ENCODE measurements around the gene RNF112.
"Not testable (repeated sequence)": the region's sequence is repeated elsewhere in the genome, so short reads cannot be mapped to it uniquely, and the experiment has no call there.

RNF112 gene

DNA sequence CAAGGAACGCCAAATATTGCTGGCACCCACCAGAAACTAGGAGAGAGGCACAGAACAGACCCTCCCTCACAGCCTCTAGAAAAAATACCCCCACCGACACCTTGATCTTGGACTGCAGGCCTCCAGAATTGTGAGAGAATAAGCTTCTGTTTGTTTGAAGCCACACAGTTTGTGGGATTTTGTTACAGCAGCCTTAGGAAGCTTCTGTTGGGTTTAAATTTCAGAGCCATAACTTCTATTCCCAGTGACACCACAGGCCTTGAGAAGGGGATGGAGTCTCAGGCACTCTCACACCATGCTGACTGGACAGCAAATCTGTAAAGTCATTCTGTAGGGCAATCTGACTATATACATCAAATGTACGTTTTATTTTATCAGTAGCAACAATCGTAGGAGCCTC lies 38.6 kb downstream of the RNF112 start:
- DNase-seq = no peak

DNA sequence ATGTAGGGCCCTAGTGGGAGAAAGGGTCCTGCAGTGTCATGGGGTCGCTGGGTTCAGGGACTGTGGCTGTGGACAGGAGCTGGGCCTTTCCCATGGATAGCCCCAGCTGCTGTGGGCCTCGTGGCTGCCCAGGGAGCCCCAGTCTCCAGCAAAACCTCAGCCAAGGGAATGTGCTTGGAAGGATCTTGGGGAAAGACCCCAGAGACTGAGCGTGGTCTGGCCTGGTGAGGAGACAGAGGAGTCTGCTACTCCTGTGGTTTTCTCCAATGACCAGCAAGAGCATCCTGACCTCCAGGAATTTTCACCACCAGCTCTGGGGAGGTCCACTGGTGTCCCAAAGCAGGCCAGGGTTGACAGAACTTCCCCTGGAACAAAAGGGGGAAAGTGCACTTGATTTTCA lies 42.3 kb downstream of the RNF112 start:
- no peak for DNase-seq

DNA sequence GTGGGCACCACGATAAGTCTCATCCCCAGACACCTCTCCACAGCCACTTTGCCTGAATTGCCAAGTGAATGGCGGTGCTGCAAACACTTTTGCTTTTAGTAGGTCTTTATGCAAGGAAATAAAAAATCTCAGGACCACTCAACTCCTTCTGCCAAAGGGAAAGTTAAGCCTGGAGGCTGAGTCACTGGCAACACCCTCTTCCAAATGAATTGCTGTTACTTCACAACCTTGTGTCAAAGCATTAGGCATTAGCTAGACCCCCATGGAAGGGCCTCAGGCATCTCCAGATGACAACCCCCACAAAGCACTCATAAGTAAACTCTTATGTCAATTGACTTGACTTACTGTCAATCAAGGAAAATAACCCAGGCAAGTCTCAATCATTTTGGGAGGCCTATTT lies 43.0 kb downstream of the RNF112 start:
- no peak for DNase-seq

DNA sequence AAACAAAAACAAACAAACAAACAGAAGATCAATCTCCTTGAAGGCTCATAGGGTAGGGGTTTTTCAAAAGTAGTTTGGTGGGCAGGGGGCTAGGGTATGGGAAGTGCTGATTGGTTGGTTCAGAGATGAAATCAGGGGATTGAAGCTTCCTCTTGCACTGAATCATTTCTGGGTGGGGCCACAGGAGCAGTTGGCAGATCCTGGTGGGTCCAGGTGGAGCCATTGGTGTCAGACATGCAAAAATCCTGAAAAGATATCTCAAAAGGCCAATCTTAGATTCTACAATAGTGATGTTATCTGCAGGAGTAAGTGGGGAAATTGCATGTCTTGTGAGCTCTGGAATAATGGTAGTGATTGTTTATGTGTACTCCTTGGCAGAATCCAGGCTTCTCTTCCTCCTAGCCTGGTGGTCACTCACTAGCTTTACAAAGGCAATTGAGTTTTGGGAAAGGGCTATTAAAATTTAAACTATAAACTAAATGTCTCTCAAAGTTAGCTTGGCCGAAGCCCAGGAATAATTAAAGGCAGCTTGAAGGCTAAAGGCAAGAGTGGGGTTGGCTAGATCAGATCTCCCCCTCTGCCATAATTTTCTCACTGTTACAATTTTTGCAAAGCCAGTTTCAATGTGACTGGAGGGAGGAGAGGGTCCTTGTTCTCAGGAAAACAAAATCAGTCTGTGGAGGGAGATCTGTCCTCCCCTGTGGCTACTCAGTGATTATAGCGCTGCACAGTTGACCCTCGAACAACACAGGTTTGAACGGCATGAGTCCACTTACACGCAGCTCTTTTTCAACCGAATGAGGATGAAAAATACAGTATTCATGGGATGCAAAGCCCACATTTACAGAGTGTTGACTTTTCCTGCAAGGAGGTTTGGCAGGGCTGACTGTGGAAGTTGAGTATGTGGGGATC lies 45.2 kb downstream of the RNF112 start:
- DNase-seq = no peak

DNA sequence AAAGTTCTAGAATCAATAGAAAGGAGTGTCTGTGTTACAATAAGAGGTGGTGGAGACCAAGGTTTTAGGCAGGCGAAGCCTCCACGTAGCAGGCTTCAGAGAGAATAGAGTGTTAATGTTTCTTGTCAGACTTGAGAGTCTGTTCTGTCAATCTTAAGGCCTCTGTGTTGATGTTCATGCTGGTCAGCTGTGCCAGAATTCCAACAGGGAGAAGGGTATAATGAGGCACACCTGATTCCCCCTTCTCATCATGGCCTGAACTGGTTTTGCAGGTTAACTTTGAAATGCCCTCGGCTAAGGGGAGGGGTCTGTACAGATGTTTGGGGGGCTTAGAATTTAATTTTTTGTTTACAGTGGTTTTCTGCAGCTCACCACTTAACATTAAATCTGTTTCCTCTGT lies 46.0 kb downstream of the RNF112 start:
- DNase-seq = no peak

DNA sequence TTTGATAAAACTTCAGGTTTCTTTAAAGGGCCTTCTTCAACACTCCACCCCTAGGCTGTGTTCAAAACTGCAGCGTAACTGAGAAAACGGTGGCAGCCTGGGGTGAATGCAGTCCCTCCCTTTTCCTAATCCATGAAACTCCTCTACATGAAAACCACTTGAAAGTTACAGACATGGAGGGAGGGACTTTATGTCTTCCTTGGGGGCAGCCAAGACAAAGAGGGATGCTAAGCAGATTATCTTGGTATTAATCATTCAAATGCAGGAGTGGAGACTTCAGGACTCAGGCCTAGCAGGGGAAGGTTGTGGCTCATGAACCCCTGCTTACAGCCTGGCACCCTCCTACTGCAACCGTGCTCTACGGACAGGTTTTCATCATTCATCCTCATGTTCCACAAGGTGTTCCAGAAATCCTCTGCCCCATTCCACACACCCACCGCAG lies 46.8 kb downstream of the RNF112 start:
- DNase-seq = no peak

DNA sequence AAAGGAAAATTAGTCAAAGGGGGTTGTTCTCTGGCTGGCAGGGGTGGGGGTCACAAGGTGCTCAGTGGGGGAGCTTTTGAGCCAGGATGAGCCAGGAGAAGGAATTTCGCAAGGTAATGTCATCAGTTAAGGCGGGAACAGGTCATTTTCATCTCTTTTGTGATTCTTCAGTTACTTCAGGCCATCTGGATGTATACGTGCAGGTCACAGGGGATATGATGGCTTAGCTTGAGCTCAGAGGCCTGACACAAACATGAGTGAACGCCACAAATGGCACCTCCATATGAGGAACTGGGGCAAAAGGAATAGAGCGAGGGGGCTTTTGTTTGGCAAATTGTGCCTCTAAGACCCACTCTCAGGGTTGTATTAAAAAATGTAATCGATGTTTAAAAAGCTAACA lies 47.4 kb downstream of the RNF112 start:
- not testable (repeated sequence) for DNase-seq

DNA sequence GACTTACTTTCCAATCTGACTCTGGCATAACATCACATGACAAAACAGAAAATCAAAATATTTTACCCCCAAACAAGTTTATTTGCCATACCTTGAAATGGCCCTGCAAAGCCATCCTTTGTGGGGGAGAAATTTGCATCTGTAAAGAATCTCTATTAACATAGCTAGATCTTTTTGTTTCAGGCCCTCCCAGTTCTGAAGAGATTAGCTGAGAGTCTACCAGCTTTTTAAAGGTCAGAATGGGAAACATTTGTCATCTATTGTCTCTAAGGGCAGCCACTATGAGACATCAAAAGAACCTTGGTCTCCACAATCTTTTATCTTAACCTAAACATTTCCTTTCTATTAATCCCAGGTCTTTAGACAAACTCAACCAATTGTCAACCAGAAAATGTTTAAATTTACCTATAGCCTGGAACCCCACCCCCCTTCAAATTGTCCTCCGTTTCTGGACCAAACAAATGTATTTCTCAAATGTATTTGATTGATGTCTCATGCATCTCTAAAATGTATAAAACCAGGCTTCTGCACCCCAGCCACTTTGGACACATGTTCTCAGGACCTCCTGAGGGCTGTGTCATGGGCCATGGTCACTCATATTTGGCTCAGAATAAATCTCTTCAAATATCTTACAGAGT lies 48.1 kb downstream of the RNF112 start:
- not testable (repeated sequence) for DNase-seq

DNA sequence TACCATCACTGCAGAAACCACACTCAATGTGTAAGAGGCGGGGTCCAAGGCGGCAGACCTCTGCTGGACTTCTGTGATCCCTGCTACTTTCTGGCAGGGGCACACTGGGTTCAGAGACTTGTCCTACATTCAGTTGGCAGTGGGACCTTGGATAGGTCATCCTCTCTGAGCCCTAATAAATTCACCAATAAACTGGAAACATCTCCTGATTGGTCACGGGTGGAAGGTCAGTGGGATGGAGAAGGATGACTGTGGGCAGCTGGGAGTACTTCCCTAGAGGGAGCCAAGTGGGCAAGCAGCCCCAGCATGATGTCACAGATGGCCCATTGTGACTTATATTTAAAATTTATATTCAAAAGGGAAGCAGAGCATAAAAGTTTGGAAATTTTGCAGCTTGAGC lies 49.7 kb downstream of the RNF112 start:
- no peak for DNase-seq

DNA sequence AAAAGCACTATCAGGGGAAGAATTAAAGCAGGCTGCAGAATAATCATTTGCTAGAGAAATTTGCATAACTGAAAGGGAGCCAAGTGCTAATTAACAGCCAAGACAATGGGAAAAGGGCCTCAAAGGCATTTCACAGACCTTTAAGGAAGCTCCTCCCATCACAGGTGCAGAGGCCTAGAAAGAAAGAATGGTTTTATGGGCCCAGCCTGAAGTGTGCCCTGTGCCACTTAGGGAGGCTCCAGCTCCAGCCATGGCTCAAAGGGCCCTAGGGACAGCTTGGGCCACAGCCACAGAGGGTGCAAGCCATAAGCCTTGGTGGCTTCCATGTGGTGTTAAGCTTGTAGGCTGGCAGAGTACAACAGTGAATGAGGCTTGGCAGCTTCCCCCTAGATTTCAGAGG lies 50.1 kb downstream of the RNF112 start:
- DNase-seq = no peak

DNA sequence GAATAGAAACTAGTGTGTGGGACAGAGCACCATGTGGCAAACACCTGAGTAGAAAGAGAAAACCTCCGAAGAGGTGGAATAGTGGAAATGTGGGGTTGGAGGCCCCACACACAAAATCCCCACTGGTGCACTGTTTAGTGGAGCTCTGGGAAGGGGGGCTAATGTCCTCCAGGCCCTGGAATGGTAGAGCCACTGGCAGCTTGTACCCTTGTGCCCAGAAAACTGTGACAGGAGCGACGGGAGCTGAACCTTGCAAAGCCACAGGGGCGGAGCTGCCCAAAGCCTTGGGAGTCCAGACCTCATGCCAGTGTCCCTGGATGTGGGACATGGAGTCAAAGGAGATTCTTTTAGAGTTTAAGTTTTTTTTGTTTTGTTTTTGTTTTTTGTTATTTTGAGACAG lies 50.6 kb downstream of the RNF112 start:
- no peak for DNase-seq

DNA sequence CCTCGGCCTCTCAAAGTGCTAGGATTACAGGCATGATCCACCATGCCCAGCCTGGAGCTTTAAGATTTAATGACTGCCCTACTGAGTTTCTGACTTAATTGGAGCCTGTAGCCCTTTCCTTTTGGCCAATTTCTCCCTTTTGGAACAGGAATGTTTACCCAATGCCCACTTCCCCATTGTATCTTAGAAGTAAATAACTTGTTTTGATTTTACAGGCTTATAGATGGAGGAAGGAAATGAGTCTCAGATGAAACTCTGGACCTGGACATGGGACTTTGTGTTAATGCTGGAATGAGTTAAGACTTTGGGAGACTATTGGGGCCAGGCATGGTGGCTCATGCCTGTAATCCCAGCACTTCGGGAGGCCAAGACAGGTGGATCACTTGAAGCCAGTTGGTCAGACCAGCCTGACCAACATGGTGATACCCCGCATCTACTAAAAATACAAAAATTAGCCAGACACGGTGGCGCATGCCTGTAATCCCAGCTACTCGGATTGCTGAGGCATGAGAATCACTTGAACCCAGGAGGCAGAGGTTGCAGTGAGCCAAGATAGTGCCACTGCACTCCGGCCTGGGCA lies 51.5 kb downstream of the RNF112 start:
- not testable (repeated sequence) for DNase-seq

DNA sequence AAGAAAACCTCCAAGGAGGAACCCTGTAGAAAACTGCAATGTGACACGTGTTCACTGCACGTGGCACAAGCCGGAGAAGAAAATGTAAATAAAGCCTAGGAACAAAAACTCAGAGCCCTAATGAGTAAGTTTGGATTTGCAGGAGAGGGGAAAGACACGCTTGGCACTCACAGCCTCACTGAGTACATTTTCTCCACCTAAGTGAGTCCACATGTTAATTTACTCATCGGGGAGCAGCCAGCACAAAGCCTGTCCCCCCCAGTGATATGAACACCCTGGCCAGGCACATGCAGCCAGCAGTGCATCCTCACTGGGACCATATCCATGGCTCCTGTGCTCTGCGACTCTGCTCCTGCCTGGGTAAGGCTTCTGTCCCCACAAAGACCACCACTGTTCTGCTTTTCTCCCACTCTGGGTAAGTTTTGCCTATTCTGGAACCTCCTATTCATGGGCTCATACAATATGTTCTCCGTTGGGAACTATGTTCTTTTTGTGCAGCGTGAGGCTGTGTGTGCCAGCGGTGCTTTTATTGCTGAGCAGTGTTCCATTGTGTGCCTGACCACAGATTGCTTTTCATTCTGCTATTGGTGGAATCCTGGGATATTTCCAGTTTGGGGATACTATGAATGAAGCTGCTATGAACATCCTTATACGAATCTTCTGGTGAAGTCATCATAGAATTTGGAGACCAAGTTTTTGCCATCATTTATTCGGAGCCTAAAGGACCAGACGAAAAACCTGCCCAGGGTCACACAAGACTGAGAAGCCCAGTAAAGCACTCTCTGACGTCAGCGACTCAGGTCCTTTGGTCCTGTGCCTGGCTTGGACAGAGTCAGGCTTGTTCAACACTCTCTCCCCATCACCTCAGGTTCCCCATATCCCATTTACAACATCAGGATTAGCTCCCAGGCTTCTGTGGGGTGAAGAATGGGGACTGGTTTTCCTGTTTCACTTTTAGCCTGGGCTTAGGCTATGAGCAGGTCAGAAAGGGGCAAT lies 53.3 kb downstream of the RNF112 start:
- DNase-seq = no peak
